Vagina (tissue), 2 donors: ENCODE data around the gene PCSK5.

Source experiments
- CTCF ChIP-seq, 3 experiments: fragments of 450-650 bp in 2 of 3; fragments of 200-600 bp in 1 of 3; sonication (generic) in 1 of 3; IDR thresholded peaks; one replicate each; pipeline ENCODE4 v1.5.1; 2017 to 2019; ENCODE audit warnings: antibody characterized with exemption in 3 of 3, mild to moderate bottlenecking in 2 of 3, moderate library complexity in 2 of 3
- POLR2A ChIP-seq, 2 donors: fragments of 450-650 bp; IDR thresholded peaks; one replicate each; pipeline ENCODE4 v1.6.1; 2017; ENCODE audit warnings: antibody characterized with exemption in 2 of 2, mild to moderate bottlenecking in 2 of 2, moderate library complexity in 2 of 2
- POLR2AphosphoS5 ChIP-seq, 2 donors: sonication (generic); formaldehyde crosslinking; IDR thresholded peaks; one replicate each; pipeline ENCODE4 v1.9.0; 2017; ENCODE audit warnings: antibody characterized with exemption in 2 of 2, mild to moderate bottlenecking in 2 of 2, low read depth in 1 of 2; ENCODE audit not compliant: insufficient read depth in 1 of 2

GRCh38 chr9:76390656-76391055 is 500.2 kb downstream of the PCSK5 start:
- TF ChIP-seq POLR2A (IDR thresholded peaks at IDR 0.05): no peak
- no peak for TF ChIP-seq CTCF (IDR thresholded peaks at IDR 0.05)
- TF ChIP-seq POLR2AphosphoS5 (IDR thresholded peaks at IDR 0.05; ENCODE audit: insufficient read depth in 1 of 2, low read depth in 1 of 2): no peak
